IMR-90 (cell line): ENCODE results near the gene SLC2A1. TPM values are rescaled to one million over a fixed set of nuclear protein-coding genes. Genes with fewer than 3 reads are reported as not detected.

Source experiments
- ATAC-seq: fragments of 200-7000 bp; cut with Tn5 transposase; 2 replicates; pipeline ENCODE4 v1.9.1; 2020; ENCODE audit warnings: low read depth, mild to moderate bottlenecking, moderate library complexity
- BruUV-seq: library from RNA; stranded (reverse); fragments of 400-500 nt; replicated peaks from 2 replicates; lab custom pipeline; 2021; lab: Mats Ljungman, UMichigan
- CTCF ChIA-PET: fragments of 300-600 bp; formaldehyde crosslinking; extraction: SDS; loops from one replicate; lab custom pipeline; 2021; ENCODE audit warnings: antibody characterized with exemption; lab: Yijun Ruan, JAX
- POLR2A ChIA-PET: fragments of 300-600 bp; sonication (Branson Sonifier 250); formaldehyde crosslinking; loops from one replicate; lab custom pipeline; 2022; ENCODE audit warnings: antibody characterized with exemption; ENCODE audit not compliant: unreplicated experiment; lab: Charles Lee
- DNase-seq: peaks from one replicate; pipeline ENCODE4 v3.0.0; 2013
- H2AFZ ChIP-seq: replicated peaks from 2 replicates; pipeline ENCODE3; 2013; ENCODE audit warnings: low read length, mild to moderate bottlenecking; ENCODE audit not compliant: poor library complexity
- H2AK5ac ChIP-seq: 2 replicates; pipeline ENCODE4 v1.6.1; 2013; ENCODE audit warnings: low read depth, low read length, inconsistent platforms
- H2AK9ac ChIP-seq: replicated peaks from 2 replicates; pipeline ENCODE3; 2013; ENCODE audit warnings: mild to moderate bottlenecking, low read depth, low read length, moderate library complexity; ENCODE audit not compliant: poor library complexity
- H2BK120ac ChIP-seq: 2 replicates; pipeline ENCODE4 v1.6.1; 2013; ENCODE audit warnings: low read depth, low read length, inconsistent platforms
- H2BK15ac ChIP-seq: 3 replicates; pipeline ENCODE4 v1.6.1; 2013; ENCODE audit warnings: low read depth, low read length, inconsistent platforms
- H2BK20ac ChIP-seq: 2 replicates; pipeline ENCODE4 v1.6.1; 2013; ENCODE audit warnings: low read depth, mild to moderate bottlenecking, inconsistent platforms, low read length, moderate library complexity
- H2BK5ac ChIP-seq: 2 replicates; pipeline ENCODE4 v1.6.1; 2013; ENCODE audit warnings: mild to moderate bottlenecking, low read depth, low read length, inconsistent platforms; ENCODE audit not compliant: poor library complexity, severe bottlenecking
- H3K14ac ChIP-seq: replicated peaks from 2 replicates; pipeline ENCODE4 v1.6.1; 2013; ENCODE audit warnings: low read depth, low read length, inconsistent platforms
- H3K18ac ChIP-seq: 2 replicates; pipeline ENCODE4 v1.6.1; 2013; ENCODE audit warnings: low read depth, low read length, control low read depth
- H3K23ac ChIP-seq: 2 replicates; pipeline ENCODE4 v1.6.1; 2013; ENCODE audit warnings: low read depth, low read length, inconsistent platforms
- H3K27ac ChIP-seq: 2 replicates; pipeline ENCODE4 v1.5.1; 2013; ENCODE audit warnings: mild to moderate bottlenecking, control low read depth, low read length; ENCODE audit not compliant: insufficient read depth
- H3K27me3 ChIP-seq: 2 replicates; pipeline ENCODE4 v1.6.1; 2013; ENCODE audit warnings: low read length; ENCODE audit not compliant: control insufficient read depth, insufficient read depth
- H3K36me3 ChIP-seq: 2 replicates; pipeline ENCODE4 v1.6.1; 2013; ENCODE audit warnings: low read length, mixed read lengths; ENCODE audit not compliant: control insufficient read depth, insufficient read depth
- H3K4ac ChIP-seq: 2 replicates; pipeline ENCODE4 v1.6.1; 2013; ENCODE audit warnings: low read depth, low read length, inconsistent platforms
- H3K4me1 ChIP-seq: 2 replicates; pipeline ENCODE4 v1.6.1; 2013; ENCODE audit warnings: low read length, mixed read lengths; ENCODE audit not compliant: control insufficient read depth, insufficient read depth
- H3K4me2 ChIP-seq: 2 replicates; pipeline ENCODE4 v1.6.1; 2013; ENCODE audit warnings: low read depth, mild to moderate bottlenecking, control low read depth, low read length, moderate library complexity
- H3K4me3 ChIP-seq: 2 replicates; pipeline ENCODE4 v1.5.1; 2013; ENCODE audit warnings: low read depth, mild to moderate bottlenecking, control low read depth, low read length, moderate library complexity; ENCODE audit not compliant: insufficient read depth
- H3K56ac ChIP-seq: 2 replicates; pipeline ENCODE4 v1.6.1; 2013; ENCODE audit warnings: low read length, inconsistent platforms; ENCODE audit not compliant: insufficient read depth; ENCODE audit errors: extremely low read depth
- H3K79me1 ChIP-seq, 2 experiments: 2 replicates each; pipeline ENCODE4 v1.6.1; 2013; ENCODE audit warnings: low read length in 2 of 2, inconsistent platforms in 1 of 2, low read depth in 1 of 2
- H3K9ac ChIP-seq: 2 replicates; pipeline ENCODE4 v1.6.1; 2013; ENCODE audit warnings: low read depth, low read length, control low read depth
- H3K9me1 ChIP-seq: 2 replicates; pipeline ENCODE4 v1.6.1; 2013; ENCODE audit warnings: low read length, inconsistent platforms; ENCODE audit not compliant: insufficient read depth
- H3K9me3 ChIP-seq: 2 replicates; pipeline ENCODE4 v1.6.1; 2013; ENCODE audit warnings: low read length; ENCODE audit not compliant: control insufficient read depth, insufficient read depth
- H4K20me1 ChIP-seq: 2 replicates; pipeline ENCODE4 v1.6.1; 2013; ENCODE audit warnings: low read length, inconsistent platforms; ENCODE audit not compliant: insufficient read depth
- H4K5ac ChIP-seq: 2 replicates; pipeline ENCODE4 v1.6.1; 2013; ENCODE audit warnings: mild to moderate bottlenecking, low read depth, low read length, control low read depth
- H4K8ac ChIP-seq, 2 experiments: 2 replicates each; pipeline ENCODE4 v1.6.1; 2013; ENCODE audit warnings: low read depth in 2 of 2, low read length in 2 of 2, control low read depth in 1 of 2, inconsistent platforms in 1 of 2
- H4K91ac ChIP-seq: 2 replicates; pipeline ENCODE4 v1.6.1; 2013; ENCODE audit warnings: low read depth, low read length, inconsistent platforms; ENCODE audit not compliant: insufficient read depth
- CEBPB ChIP-seq: IDR thresholded peaks from 2 replicates; pipeline ENCODE4 v1.6.1; 2012; ENCODE audit warnings: low read depth, low read length, improper control_type of control experiment
- CHD1 ChIP-seq: IDR thresholded peaks from 2 replicates; pipeline ENCODE4 v1.6.1; 2012; ENCODE audit warnings: low read depth, low read length, improper control_type of control experiment
- CTCF ChIP-seq: conservative IDR thresholded peaks from 2 replicates; pipeline ENCODE4 v1.5.1; 2012; ENCODE audit warnings: mild to moderate bottlenecking, low read depth, low read length, improper control_type of control experiment
- FOS ChIP-seq: fragments of 150-350 bp; IDR thresholded peaks from 2 replicates; pipeline ENCODE4 v1.6.1; 2016; ENCODE audit warnings: low read depth, low read length
- MAFK ChIP-seq: IDR thresholded peaks from 2 replicates; pipeline ENCODE4 v1.6.1; 2012; ENCODE audit warnings: low read depth, low read length, improper control_type of control experiment
- NFE2L2 ChIP-seq: fragments of 150-350 bp; IDR thresholded peaks from 2 replicates; pipeline ENCODE4 v1.6.1; 2016; ENCODE audit warnings: low read depth, mild to moderate bottlenecking, low read length
- POLR2A ChIP-seq: IDR thresholded peaks from 2 replicates; pipeline ENCODE4 v1.6.1; 2012; ENCODE audit warnings: mild to moderate bottlenecking, low read depth, low read length
- RAD21 ChIP-seq: IDR thresholded peaks from 2 replicates; pipeline ENCODE4 v1.6.1; 2012; ENCODE audit warnings: low read length, improper control_type of control experiment
- RFX5 ChIP-seq: IDR thresholded peaks from 2 replicates; pipeline ENCODE4 v1.8.0; 2012; ENCODE audit warnings: low read depth, mild to moderate bottlenecking, low read length, moderate library complexity
- SMC3 ChIP-seq: fragments of 150-350 bp; IDR thresholded peaks from 2 replicates; pipeline ENCODE4 v1.6.1; 2016; ENCODE audit warnings: low read depth, mild to moderate bottlenecking, antibody characterized with exemption, low read length, moderate library complexity
- WGBS, 2 experiments: methylation state at CpG; one replicate each; pipeline versions ENCODE4 v1.1.5 to v1.1.7; 2013; ENCODE audit warnings: missing lambda C conversion rate in 2 of 2; ENCODE audit not compliant: insufficient read length in 1 of 2; ENCODE audit errors: extremely low coverage in 2 of 2; 5-methylcytosine and 5-hydroxymethylcytosine counted together
- dilution Hi-C: fragments of 300-500 bp; cut with HindIII; formaldehyde crosslinking; loops from one replicate; pipeline ENCODE4 v1.14.3; 2018; ENCODE audit warnings: low sequenced_read_pairs; ENCODE audit not compliant: unreplicated experiment
- in situ Hi-C: fragments of 300-500 bp; cut with MboI; formaldehyde crosslinking; loops from 3 replicates; pipeline ENCODE4 v1.14.3; 2019; ENCODE audit warnings: low sequenced_read_pairs, inconsistent platforms, mixed read lengths
- intact Hi-C: fragments of 100-400 bp; cut with micrococcal nuclease; formaldehyde crosslinking; loops from 2 replicates; pipeline ENCODE4 v1.10.0; 2022
- polyA plus RNA-seq, 3 experiments: library from polyadenylated mRNA; depleted of rRNA; stranded (reverse); fragments of >200 nt; gene quantifications; 2 replicates each; pipeline ENCODE4 v1.2.3, GENCODE V29; 2012; ENCODE audit warnings: low replicate concordance in 1 of 3
- total RNA-seq: library from RNA; depleted of rRNA; stranded (reverse); fragments of >200 nt; gene quantifications from 2 replicates; pipeline ENCODE4 v1.2.3, GENCODE V29; 2012
- TF ChIP-seq, protein P1 (sequence below): fragments of 150-350 bp; IDR thresholded peaks from 2 replicates; pipeline ENCODE4 v1.6.1; 2017; ENCODE audit warnings: mild to moderate bottlenecking, antibody characterized with exemption, low read length, low read depth

Gene SLC2A1
- total and polyA plus RNA-seq, 2 of the 4 experiments (the other 2 are of a cell fraction) = 200 to 395 TPM

GRCh38 chr1:42942444-42942843 lies 16.2 kb downstream of the SLC2A1 start:
- H3K9ac ChIP-seq = peak overlapping the region; percentile 14; the same call in 1 of the 2 replicates
- CTCF ChIA-PET = interaction anchor here (2.0 kb wide), 1 partner anchor 131 kb away, joined by 7 read pairs; no protein-coding TSS in a partner anchor
- ATAC-seq = no peak

More at GRCh38 chr1:42942444-42942843, 16.2 kb downstream of the SLC2A1 start:
- Histone ChIP-seq H3K18ac (peak overlapping the region; percentile 91), H3K27ac (peak overlapping the region; percentile 98), H3K79me1 (peaks cover 32 to 94% of the 10 kb centered on the region in 2 experiments), H3K56ac (peak overlapping the region; percentile 96), H2BK15ac (peak overlapping the region; percentile 87; the same call in 2 of the 3 replicates), H2AK9ac (peak overlapping the region; percentile 97), H4K5ac (peak overlapping the region; percentile 90), H4K8ac (peak overlapping the region; percentile 97), H3K36me3 (peaks cover 70% of the 10 kb centered on the region), H2BK5ac (peak overlapping the region; percentile 98), H3K14ac (peak overlapping the region; percentile 97), H3K23ac (peak overlapping the region; percentile 97), H2AK5ac (peak overlapping the region; percentile 100), H3K4me3 (no peak overlapping the region), H3K9me3 (no peaks in the 10 kb centered on the region), H2BK120ac (peak overlapping the region; percentile 99), H2BK20ac (peak overlapping the region; percentile 96), H3K4me1 (peaks cover 74% of the 10 kb centered on the region), H3K4ac (peak overlapping the region; percentile 99), H3K27me3 (no peaks in the 10 kb centered on the region), H4K91ac (peak overlapping the region; percentile 100), H3K9me1 (peaks cover 63% of the 10 kb centered on the region), H4K20me1 (peaks cover 57% of the 10 kb centered on the region), H3K4me2 (no peak overlapping the region), H2AFZ (peak overlapping the region; percentile 18)
- in situ Hi-C loops = no loop called here
- TF ChIP-seq CHD1 (no peak), CTCF (no peak), CEBPB (no peak), RAD21 (no peak), MAFK (no peak), RFX5 (no peak), POLR2A (no peak), NFE2L2 (no peak), SMC3 (no peak), FOS (no peak)
- TF ChIP-seq, protein P1, sequence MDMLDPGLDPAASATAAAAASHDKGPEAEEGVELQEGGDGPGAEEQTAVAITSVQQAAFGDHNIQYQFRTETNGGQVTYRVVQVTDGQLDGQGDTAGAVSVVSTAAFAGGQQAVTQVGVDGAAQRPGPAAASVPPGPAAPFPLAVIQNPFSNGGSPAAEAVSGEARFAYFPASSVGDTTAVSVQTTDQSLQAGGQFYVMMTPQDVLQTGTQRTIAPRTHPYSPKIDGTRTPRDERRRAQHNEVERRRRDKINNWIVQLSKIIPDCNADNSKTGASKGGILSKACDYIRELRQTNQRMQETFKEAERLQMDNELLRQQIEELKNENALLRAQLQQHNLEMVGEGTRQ = no peak
- dilution Hi-C loops = no loop called here
- POLR2A ChIA-PET = no interaction called here
- BruUV-seq = no TSS peak
- intact Hi-C loops = no loop called here
- WGBS, 2 experiments = 75% methylated on average over 1 of the region's 6 CpGs; no CpG with 5 or more reads in 1 of the 2 experiments
- DNase-seq = no peak
